ENCODE results near the gene PLD1. TPM values are rescaled to one million over a fixed set of nuclear protein-coding genes. Genes with fewer than 3 reads are reported as not detected.

The PLD1 gene
- total RNA-seq, 1 experiment from 2014 or later, result 32.5 TPM

- TF ChIP-seq EZH2 (IDR thresholded peaks at IDR 0.05; ENCODE audit: low read depth) (no peak), CTCF (conservative IDR thresholded peaks at IDR 0.05) (no peak)
- H3K9me2 ChIP-seq (ENCODE audit: insufficient read depth), result no peaks in the 10 kb centered on the region
- no peaks in the 10 kb centered on the region; the same call in 1 of the 2 replicates for H3K9me3 ChIP-seq (ENCODE audit: insufficient read depth, low read depth)
- peaks cover 49% of the 10 kb centered on the region for H3K79me2 ChIP-seq (ENCODE audit: low read depth)
- POLR2A ChIA-PET (ENCODE audit: unreplicated experiment), result no interaction called here
- H3K36me3 ChIP-seq (ENCODE audit: low read depth), result no peaks in the 10 kb centered on the region
- DNase-seq, result no peak
- no peak overlapping the region for H3K27ac ChIP-seq
- no peak overlapping the region for H3K4me2 ChIP-seq
- intact Hi-C loops (cut with micrococcal nuclease; ENCODE audit: unreplicated experiment), result no loop called here
- H2AFZ ChIP-seq, result no peak overlapping the region
- no TSS peak for BruUV-seq (replicated peaks)
- peaks cover 32% of the 10 kb centered on the region for H3F3A ChIP-seq (ENCODE audit: insufficient read depth, low read depth)
- CTCF ChIA-PET, result interaction anchor here (1.0 kb wide), 1 partner anchor 13 kb away, joined by 7 read pairs; no protein-coding TSS in a partner anchor
- no peaks in the 10 kb centered on the region for H3K27me3 ChIP-seq (ENCODE audit: insufficient read depth, low read depth)
- no peak overlapping the region for H3K4me3 ChIP-seq
- H3K4me1 ChIP-seq (replicated peaks; ENCODE audit: insufficient read depth), result peaks cover 49% of the 10 kb centered on the region
- H4K20me1 ChIP-seq (ENCODE audit: insufficient read depth), result no peaks in the 10 kb centered on the region
Observed at GRCh38 chr3:171796625-171797264, 13.5 kb downstream of the PLD1 start.

GRCh38 chr3:171792531-171792930 lies 17.8 kb downstream of the PLD1 start:
- CTCF ChIA-PET, result interaction anchor here (0.6 kb wide), 1 partner anchor 814 kb away, joined by 7 read pairs; no protein-coding TSS in a partner anchor
- Histone ChIP-seq H3K79me2 (ENCODE audit: low read depth) (peaks cover 30% of the 10 kb centered on the region; the same call in 1 of the 2 replicates), H4K20me1 (ENCODE audit: insufficient read depth) (no peaks in the 10 kb centered on the region), H3K4me1 (replicated peaks; ENCODE audit: insufficient read depth) (peaks cover 45% of the 10 kb centered on the region), H3K4me2 (peak overlapping the region; percentile 46), H3K4me3 (no peak overlapping the region), H3K36me3 (ENCODE audit: low read depth) (peaks cover 8% of the 10 kb centered on the region), H3K9me2 (ENCODE audit: insufficient read depth) (no peaks in the 10 kb centered on the region), H3K9me3 (ENCODE audit: insufficient read depth, low read depth) (no peaks in the 10 kb centered on the region; the same call in 1 of the 2 replicates), H3K27ac (peak overlapping the region; percentile 61), H3K27me3 (ENCODE audit: insufficient read depth, low read depth) (no peaks in the 10 kb centered on the region), H3F3A (ENCODE audit: insufficient read depth, low read depth) (peaks cover 19% of the 10 kb centered on the region), H2AFZ (no peak overlapping the region)
- BruUV-seq (replicated peaks), result no TSS peak
- intact Hi-C loops (cut with micrococcal nuclease; ENCODE audit: unreplicated experiment), result no loop called here
- POLR2A ChIA-PET (ENCODE audit: unreplicated experiment), result interaction anchor here (0.5 to 0.7 kb wide), 2 partner anchors 446 to 791 kb away, joined by 3 to 9 read pairs; no protein-coding TSS in a partner anchor
- TF ChIP-seq EZH2 (IDR thresholded peaks at IDR 0.05; ENCODE audit: low read depth) (no peak), CTCF (conservative IDR thresholded peaks at IDR 0.05) (no peak)
- DNase-seq, result no peak

GRCh38 chr3:171791692-171792076 lies 18.6 kb downstream of the PLD1 start:
- ChIA-PET CTCF (interaction anchor here (0.6 to 1.3 kb wide), 3 partner anchors 19 to 106 kb away, joined by 3 to 8 read pairs (median 5); no protein-coding TSS in a partner anchor), POLR2A (ENCODE audit: unreplicated experiment) (no interaction called here)
- peaks cover 23% of the 10 kb centered on the region; the same call in 1 of the 2 replicates for H3K79me2 ChIP-seq (ENCODE audit: low read depth)

More at GRCh38 chr3:171791692-171792076, 18.6 kb downstream of the PLD1 start:
- Histone ChIP-seq H3K9me3 (ENCODE audit: insufficient read depth, low read depth) (no peaks in the 10 kb centered on the region; the same call in 1 of the 2 replicates), H3K9me2 (ENCODE audit: insufficient read depth) (no peaks in the 10 kb centered on the region), H3K4me3 (no peak overlapping the region), H3F3A (ENCODE audit: insufficient read depth, low read depth) (peaks cover 19% of the 10 kb centered on the region), H3K36me3 (ENCODE audit: low read depth) (peaks cover 11% of the 10 kb centered on the region), H4K20me1 (ENCODE audit: insufficient read depth) (no peaks in the 10 kb centered on the region), H2AFZ (no peak overlapping the region), H3K27ac (peak overlapping the region; percentile 61), H3K4me1 (replicated peaks; ENCODE audit: insufficient read depth) (peaks cover 41% of the 10 kb centered on the region), H3K27me3 (ENCODE audit: insufficient read depth, low read depth) (no peaks in the 10 kb centered on the region), H3K4me2 (peak overlapping the region; percentile 46)
- intact Hi-C loops (cut with micrococcal nuclease; ENCODE audit: unreplicated experiment), result no loop called here
- no peak for TF ChIP-seq EZH2 (IDR thresholded peaks at IDR 0.05; ENCODE audit: low read depth)
- DNase-seq, result peak; percentile 37 to 83
- BruUV-seq (replicated peaks), result no TSS peak

Data from PC-9 (cell line).